Smooth muscle cell (in vitro differentiated cells): ENCODE data around the gene SLC9B1. TPM values are rescaled to one million over a fixed set of nuclear protein-coding genes. Genes with fewer than 3 reads are reported as not detected.

ENCODE experiments used
- DNase-seq: peaks from one replicate; lab custom pipeline; 2025; ENCODE audit not compliant: unreplicated experiment; lab: John Stamatoyannopoulos, UW
- H2AFZ ChIP-seq: fragments of 200-600 bp; sonication (generic); 2 replicates; pipeline ENCODE4 v1.6.0; 2016; ENCODE audit warnings: antibody characterized with exemption, low read depth, mild to moderate bottlenecking
- H3F3A ChIP-seq: fragments of 200-600 bp; sonication (generic); 2 replicates; pipeline ENCODE4 v1.6.0; 2017; ENCODE audit warnings: antibody characterized with exemption, low read depth
- H3K27ac ChIP-seq: fragments of 200-600 bp; sonication (generic); 2 replicates; pipeline ENCODE4 v1.5.1; 2016; ENCODE audit warnings: low read depth, mild to moderate bottlenecking
- H3K27me3 ChIP-seq: fragments of 200-600 bp; sonication (generic); 2 replicates; pipeline ENCODE4 v1.6.1; 2016; ENCODE audit warnings: low read depth, mild to moderate bottlenecking
- H3K36me3 ChIP-seq: fragments of 200-600 bp; sonication (generic); 2 replicates; pipeline ENCODE4 v1.5.1; 2016; ENCODE audit warnings: low read depth
- H3K4me1 ChIP-seq: fragments of 200-600 bp; sonication (generic); 2 replicates; pipeline ENCODE4 v1.5.1; 2016; ENCODE audit warnings: low read depth
- H3K4me2 ChIP-seq: fragments of 200-600 bp; sonication (generic); 2 replicates; pipeline ENCODE4 v1.6.0; 2016; ENCODE audit warnings: mild to moderate bottlenecking
- H3K4me3 ChIP-seq: fragments of 200-600 bp; sonication (generic); 2 replicates; pipeline ENCODE4 v1.5.1; 2016; ENCODE audit warnings: mild to moderate bottlenecking
- H3K79me2 ChIP-seq: fragments of 200-600 bp; sonication (generic); 2 replicates; pipeline ENCODE4 v1.6.0; 2016; ENCODE audit warnings: low read depth, mild to moderate bottlenecking
- H3K9ac ChIP-seq: fragments of 200-600 bp; sonication (generic); 2 replicates; pipeline ENCODE4 v1.6.0; 2016; ENCODE audit warnings: low read depth
- H3K9me3 ChIP-seq: fragments of 200-600 bp; sonication (generic); replicated peaks from 2 replicates; pipeline ENCODE4 v1.5.1; 2016; ENCODE audit warnings: low read depth
- H4K20me1 ChIP-seq: fragments of 200-600 bp; sonication (generic); 2 replicates; pipeline ENCODE4 v1.6.0; 2016; ENCODE audit warnings: low read depth
- CTCF ChIP-seq: fragments of 200-600 bp; sonication (generic); IDR thresholded peaks from 2 replicates; pipeline ENCODE4 v1.5.1; 2017; ENCODE audit warnings: borderline replicate concordance, mild to moderate bottlenecking, antibody characterized with exemption; ENCODE audit not compliant: insufficient read depth, poor library complexity, severe bottlenecking
- WGBS: methylation state at CpG from one replicate; pipeline ENCODE4 v1.1.7; 2016; ENCODE audit warnings: low lambda C conversion rate; 5-methylcytosine and 5-hydroxymethylcytosine counted together
- polyA plus RNA-seq: library from polyadenylated mRNA; unstranded; fragments of >200 nt; fragmentation: Nextera tagmentation; extraction: Ambion mirVana; gene quantifications from 2 replicates; pipeline ENCODE4 v1.2.1, GENCODE V29; 2016
- total RNA-seq: library from RNA; depleted of rRNA; stranded (reverse); fragments of >200 nt; gene quantifications from 2 replicates; pipeline ENCODE4 v1.2.3, GENCODE V29; 2014

SLC9B1 gene
- total and polyA plus RNA-seq, 2 experiments from 2014 or later: not detected

DNA sequence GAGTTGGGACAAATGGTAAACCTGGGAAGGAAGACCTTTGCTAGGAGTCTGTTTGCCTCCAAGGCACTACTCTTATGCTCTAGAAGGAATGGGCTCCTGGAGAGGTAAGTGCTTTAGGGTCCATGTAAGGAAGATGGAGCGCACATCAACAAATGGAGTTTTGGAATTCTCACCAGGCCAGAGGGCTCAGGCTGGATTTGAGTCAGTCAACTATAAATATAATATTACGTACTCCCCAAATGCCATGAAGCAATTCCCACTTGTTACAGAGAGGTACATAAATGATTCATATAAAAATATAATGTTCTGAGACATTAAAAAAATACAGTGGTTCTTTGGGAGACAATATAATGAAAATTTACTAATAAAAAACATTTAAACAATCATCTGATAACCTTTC lies 1.6 kb upstream of the SLC9B1 start:
- WGBS: 100% methylated on average over 2 of the region's 2 CpGs
- no peaks in the 10 kb centered on the region for H4K20me1 ChIP-seq

DNA sequence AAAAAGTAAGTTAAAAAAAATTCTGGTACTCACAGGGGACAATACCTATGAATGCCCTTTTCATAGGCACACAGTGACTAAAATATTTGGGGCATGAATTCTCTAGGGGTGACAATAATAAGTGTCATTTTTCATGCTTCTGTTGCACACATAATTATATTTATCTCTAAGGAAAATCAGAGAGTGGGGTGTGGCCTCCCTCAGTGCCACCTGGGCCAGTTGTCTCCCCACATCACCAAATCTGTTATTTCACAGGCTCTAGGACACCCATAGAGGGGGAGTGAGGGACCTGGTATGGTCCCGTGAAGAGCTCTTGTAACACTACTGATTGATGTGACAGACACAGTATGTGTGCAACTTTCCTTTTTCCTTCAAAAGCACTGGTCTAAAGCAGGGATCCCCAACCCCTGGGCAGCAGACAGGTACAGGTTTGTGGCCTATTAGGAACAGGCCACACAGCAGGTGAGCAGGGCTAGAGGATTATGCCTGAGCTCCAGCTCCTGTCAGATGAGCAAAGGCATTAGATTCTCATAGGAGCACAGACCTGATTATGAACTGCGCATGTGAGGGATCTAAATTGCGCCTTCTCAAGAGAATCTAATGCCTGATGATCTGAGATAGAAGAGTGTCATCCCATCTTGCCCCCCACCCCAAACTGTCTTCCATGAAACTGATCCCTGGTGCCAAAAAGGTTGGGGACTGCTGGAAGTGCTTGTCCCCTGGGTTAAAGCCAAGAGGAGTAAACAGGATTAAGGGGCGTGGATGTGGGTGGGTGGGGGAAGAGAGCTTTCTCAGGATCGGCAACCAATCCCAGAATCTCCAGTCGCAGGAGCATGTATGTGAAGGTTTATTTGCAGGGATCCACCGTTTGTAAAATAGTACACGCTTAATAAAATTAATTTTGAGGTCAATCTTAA lies 856 bp downstream of the SLC9B1 start:
- no peaks in the 10 kb centered on the region for H3K9me3 ChIP-seq
- no peaks in the 10 kb centered on the region for H3F3A ChIP-seq
- H3K4me3 ChIP-seq: no peak overlapping the region
- no peak for TF ChIP-seq CTCF
- no peak overlapping the region for H3K9ac ChIP-seq
- no peak overlapping the region for H2AFZ ChIP-seq
- no peaks in the 10 kb centered on the region for H3K36me3 ChIP-seq
- 94% methylated on average over 8 of the region's 8 CpGs for WGBS
- H3K4me2 ChIP-seq: no peak overlapping the region
- no peak for DNase-seq
- no peaks in the 10 kb centered on the region for H3K4me1 ChIP-seq
- no peaks in the 10 kb centered on the region for H4K20me1 ChIP-seq
- no peak overlapping the region for H3K27ac ChIP-seq
- no peaks in the 10 kb centered on the region for H3K79me2 ChIP-seq
- H3K27me3 ChIP-seq: no peaks in the 10 kb centered on the region

More for the DNA sequence above, 1.6 kb upstream of the SLC9B1 start:
- no peaks in the 10 kb centered on the region for H3K9me3 ChIP-seq
- H3K4me2 ChIP-seq: no peak overlapping the region
- H3K4me1 ChIP-seq: no peaks in the 10 kb centered on the region
- no peaks in the 10 kb centered on the region for H3K27me3 ChIP-seq
- TF ChIP-seq CTCF: no peak
- H3K27ac ChIP-seq: no peak overlapping the region
- no peaks in the 10 kb centered on the region for H3K79me2 ChIP-seq
- no peaks in the 10 kb centered on the region for H3F3A ChIP-seq
- no peak overlapping the region for H3K4me3 ChIP-seq
- H3K36me3 ChIP-seq: no peaks in the 10 kb centered on the region
- H3K9ac ChIP-seq: no peak overlapping the region
- no peak overlapping the region for H2AFZ ChIP-seq
- DNase-seq: no peak

DNA sequence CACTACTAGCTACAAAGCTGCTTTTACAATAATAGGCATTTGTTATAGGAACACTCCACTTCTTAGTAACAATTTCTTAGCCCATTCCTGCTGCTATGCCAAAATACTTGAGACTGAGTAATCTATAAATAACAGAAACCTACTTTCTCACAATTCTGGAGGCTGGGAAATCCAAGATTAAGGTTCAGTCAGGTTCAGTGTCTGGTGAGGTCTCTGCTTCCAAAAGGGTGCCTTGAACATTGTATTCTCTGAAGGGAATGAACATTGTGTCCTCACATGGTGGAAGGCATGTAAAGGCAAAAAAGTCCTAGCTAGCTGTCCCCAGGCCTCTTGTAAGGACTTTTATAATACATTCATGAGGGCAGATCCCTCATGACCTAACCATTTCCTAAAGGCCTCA lies 7.0 kb downstream of the SLC9B1 start:
- Histone ChIP-seq H3K4me2 (no peak overlapping the region), H3K9ac (no peak overlapping the region), H3K4me3 (no peak overlapping the region), H4K20me1 (no peaks in the 10 kb centered on the region), H3K9me3 (no peaks in the 10 kb centered on the region), H3F3A (no peaks in the 10 kb centered on the region), H3K79me2 (no peaks in the 10 kb centered on the region), H3K27ac (no peak overlapping the region), H2AFZ (no peak overlapping the region), H3K36me3 (no peaks in the 10 kb centered on the region), H3K27me3 (no peaks in the 10 kb centered on the region), H3K4me1 (no peaks in the 10 kb centered on the region)
- DNase-seq: no peak
- TF ChIP-seq CTCF: no peak

DNA sequence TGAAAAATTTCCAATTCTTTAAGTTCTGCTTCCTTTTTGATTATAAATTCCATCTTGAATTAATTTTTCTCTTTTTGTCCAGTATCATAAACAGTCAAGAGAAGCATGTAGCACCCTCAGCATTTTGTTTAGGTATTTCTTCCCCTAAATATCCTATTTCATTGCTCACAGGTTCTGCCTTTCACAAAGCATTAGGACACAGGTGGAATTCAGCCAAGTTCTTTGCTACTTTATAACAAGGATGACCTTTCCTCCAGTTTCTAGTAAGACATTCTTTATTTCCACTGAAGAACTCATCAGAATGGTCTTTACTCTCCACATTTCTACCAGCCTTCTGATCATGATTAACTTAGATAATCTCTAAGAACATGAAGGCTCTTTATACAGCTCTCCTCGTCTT lies 7.4 kb downstream of the SLC9B1 start:
- Histone ChIP-seq H3K36me3 (no peaks in the 10 kb centered on the region), H3K27ac (no peak overlapping the region), H3K27me3 (no peaks in the 10 kb centered on the region), H2AFZ (no peak overlapping the region), H3K79me2 (no peaks in the 10 kb centered on the region), H3K9ac (no peak overlapping the region), H4K20me1 (no peaks in the 10 kb centered on the region), H3K4me3 (no peak overlapping the region), H3K9me3 (no peaks in the 10 kb centered on the region), H3K4me1 (no peaks in the 10 kb centered on the region), H3F3A (no peaks in the 10 kb centered on the region), H3K4me2 (no peak overlapping the region)
- TF ChIP-seq CTCF: no peak
- no peak for DNase-seq
- WGBS: 81% methylated on average over 1 of the region's 1 CpG
